ENCODE measurements around the gene ACVR1B. TPM values are rescaled to one million over a fixed set of nuclear protein-coding genes. Genes with fewer than 3 reads are reported as not detected.

Gene ACVR1B
- total and polyA plus RNA-seq, 9 of the 15 experiments (the other 6 are each of a cell fraction or from before 2014, with no cell fraction given) = 0.97 to 15.1 (median 6.8) TPM

DNA sequence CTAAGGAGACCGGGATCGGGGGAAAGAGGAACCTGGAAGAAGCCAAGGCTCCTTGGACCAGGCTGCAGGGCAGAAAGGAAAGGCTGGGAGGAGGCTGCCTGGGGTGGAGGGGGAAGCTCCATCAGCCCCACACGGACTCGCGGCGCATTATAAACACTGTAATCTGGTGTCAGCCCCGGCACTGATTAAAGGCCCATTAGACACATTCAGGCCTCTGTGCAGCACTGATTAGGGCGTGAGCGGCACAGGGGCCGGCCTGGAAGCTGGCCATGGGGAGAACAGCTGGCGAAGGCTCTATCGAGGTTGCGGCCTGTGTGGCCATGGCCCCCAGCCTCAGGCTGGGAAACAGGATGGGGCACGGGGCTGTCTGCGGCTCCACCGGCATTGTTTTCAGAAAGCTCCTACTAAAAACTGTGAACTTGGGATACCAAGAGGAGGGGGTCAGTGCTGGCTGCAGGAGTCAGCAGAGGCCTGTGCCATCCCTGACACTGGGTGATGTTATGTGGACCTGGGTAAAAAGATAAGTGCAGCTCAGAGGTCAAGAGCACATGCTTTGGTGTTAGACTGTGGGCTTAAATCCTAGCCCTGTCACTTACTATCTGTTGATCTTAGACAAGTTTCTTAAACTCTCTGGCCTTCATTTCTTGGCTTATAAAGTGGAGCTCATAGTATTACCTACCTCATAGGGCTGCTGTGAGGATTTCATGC lies 33.6 kb upstream of the ACVR1B start (continued):
- TF ChIP-seq, protein P1, sequence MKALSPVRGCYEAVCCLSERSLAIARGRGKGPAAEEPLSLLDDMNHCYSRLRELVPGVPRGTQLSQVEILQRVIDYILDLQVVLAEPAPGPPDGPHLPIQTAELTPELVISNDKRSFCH (CRISPR knock-in tag; IDR thresholded peaks at IDR 0.05) = no peak
- TF ChIP-seq, protein P1 (tag; IDR thresholded peaks at IDR 0.05) = 0 out of 2 replicates have a peak, but pooled peaks have one; percentile 40
- peak; percentile 44; the same call in 1 of the 2 replicates for TF ChIP-seq ZNF274 (IDR thresholded peaks at IDR 0.05; ENCODE audit: borderline replicate concordance, low read depth, low read length)
- TF ChIP-seq NR1H2 (CRISPR knock-in tag; IDR thresholded peaks at IDR 0.05) = no peak
- TF ChIP-seq ZFP36 (IDR thresholded peaks at IDR 0.05; ENCODE audit: low read depth, low read length, partially characterized antibody) = no peak
- TF ChIP-seq, protein P2, sequence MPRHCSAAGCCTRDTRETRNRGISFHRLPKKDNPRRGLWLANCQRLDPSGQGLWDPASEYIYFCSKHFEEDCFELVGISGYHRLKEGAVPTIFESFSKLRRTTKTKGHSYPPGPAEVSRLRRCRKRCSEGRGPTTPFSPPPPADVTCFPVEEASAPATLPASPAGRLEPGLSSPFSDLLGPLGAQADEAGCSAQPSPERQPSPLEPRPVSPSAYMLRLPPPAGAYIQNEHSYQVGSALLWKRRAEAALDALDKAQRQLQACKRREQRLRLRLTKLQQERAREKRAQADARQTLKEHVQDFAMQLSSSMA (CRISPR knock-in tag; IDR thresholded peaks at IDR 0.05) = no peak
- TF ChIP-seq ASH1L (IDR thresholded peaks at IDR 0.05; ENCODE audit: borderline replicate concordance, low read depth, partially characterized antibody) = no peak
- no peak for TF ChIP-seq TGIF2 (CRISPR knock-in tag; IDR thresholded peaks at IDR 0.05)
- no peak for TF ChIP-seq ZNF134 (CRISPR knock-in tag; conservative IDR thresholded peaks at IDR 0.05)
- TF ChIP-seq IFI16 (CRISPR knock-in tag; IDR thresholded peaks at IDR 0.05) = no peak
- TF ChIP-seq CCNT2 (IDR thresholded peaks at IDR 0.05; ENCODE audit: borderline replicate concordance, extremely low read depth, insufficient read length, low read depth, low read length) = peak; percentile 93
- TF ChIP-seq, protein P3, sequence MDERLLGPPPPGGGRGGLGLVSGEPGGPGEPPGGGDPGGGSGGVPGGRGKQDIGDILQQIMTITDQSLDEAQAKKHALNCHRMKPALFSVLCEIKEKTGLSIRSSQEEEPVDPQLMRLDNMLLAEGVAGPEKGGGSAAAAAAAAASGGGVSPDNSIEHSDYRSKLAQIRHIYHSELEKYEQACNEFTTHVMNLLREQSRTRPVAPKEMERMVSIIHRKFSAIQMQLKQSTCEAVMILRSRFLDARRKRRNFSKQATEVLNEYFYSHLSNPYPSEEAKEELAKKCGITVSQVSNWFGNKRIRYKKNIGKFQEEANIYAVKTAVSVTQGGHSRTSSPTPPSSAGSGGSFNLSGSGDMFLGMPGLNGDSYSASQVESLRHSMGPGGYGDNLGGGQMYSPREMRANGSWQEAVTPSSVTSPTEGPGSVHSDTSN (CRISPR knock-in tag; IDR thresholded peaks at IDR 0.05; ENCODE audit: low read depth) = no peak
- TF ChIP-seq, protein P3 (tag; conservative IDR thresholded peaks at IDR 0.05; ENCODE audit: low read depth) = 0 out of 2 replicates have a peak, but pooled peaks have one; percentile 12
- TF ChIP-seq, protein P4, sequence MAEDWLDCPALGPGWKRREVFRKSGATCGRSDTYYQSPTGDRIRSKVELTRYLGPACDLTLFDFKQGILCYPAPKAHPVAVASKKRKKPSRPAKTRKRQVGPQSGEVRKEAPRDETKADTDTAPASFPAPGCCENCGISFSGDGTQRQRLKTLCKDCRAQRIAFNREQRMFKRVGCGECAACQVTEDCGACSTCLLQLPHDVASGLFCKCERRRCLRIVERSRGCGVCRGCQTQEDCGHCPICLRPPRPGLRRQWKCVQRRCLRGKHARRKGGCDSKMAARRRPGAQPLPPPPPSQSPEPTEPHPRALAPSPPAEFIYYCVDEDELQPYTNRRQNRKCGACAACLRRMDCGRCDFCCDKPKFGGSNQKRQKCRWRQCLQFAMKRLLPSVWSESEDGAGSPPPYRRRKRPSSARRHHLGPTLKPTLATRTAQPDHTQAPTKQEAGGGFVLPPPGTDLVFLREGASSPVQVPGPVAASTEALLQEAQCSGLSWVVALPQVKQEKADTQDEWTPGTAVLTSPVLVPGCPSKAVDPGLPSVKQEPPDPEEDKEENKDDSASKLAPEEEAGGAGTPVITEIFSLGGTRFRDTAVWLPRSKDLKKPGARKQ (CRISPR knock-in tag; IDR thresholded peaks at IDR 0.05) = no peak
- no peak for TF ChIP-seq SETDB1 (IDR thresholded peaks at IDR 0.05; ENCODE audit: low read length)
- TF ChIP-seq ZNF507 (tag; conservative IDR thresholded peaks at IDR 0.05) = no peak
- TF ChIP-seq, protein P5, sequence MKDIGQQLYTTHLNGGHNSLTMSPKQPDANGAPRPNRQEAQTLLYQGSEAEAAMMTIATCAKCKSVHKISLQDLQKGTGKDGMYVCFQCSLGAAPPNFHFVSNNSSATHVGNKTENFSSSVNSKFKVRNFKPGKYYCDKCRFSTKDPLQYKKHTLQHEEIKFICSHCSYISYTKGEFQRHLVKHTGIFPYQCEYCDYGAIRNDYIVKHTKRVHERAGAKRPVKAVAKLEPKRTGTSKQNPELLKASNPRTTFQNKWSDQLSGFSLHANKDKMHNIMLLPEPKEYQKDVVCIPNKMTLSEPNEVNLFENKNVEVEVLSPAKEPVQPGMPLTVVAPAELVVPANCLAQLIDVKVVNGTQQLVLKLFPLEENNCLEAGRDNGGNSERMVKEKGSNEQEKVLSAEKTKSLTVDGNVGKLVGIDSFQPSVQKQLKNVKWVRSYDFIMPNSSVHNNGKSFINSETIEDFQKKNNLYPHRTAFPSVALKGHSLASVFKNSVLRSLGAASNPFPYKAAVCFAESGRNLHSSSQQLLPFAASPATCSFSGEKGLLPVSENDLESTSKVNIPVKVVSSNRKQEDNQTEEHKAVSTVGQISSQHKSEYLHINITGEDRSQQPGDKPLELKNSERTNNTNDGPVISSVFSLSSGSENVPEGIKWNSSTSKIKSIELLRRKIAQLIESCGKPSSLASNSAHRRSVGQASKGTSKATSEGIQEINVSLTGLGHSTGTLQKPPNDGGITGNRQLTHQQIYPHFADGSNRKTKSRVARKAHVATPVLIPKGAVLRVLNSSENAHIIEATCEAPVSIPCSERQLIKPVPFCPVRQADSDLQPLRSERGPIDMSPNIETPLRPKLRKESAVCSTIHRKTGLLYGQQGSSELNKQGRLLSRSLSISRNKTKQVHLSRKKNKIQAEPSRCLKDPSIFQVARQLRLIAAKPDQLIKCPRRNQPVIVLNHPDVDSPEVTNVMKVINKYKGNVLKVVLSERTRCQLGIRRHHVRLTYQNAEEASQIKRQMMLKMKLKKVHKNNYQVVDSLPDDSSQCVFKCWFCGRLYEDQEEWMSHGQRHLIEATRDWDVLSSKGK (CRISPR knock-in tag; IDR thresholded peaks at IDR 0.05) = no peak
- TF ChIP-seq ATF1 (CRISPR knock-in tag; IDR thresholded peaks at IDR 0.05) = no peak
- TF ChIP-seq ATF1 (tag; IDR thresholded peaks at IDR 0.05) = 0 out of 2 replicates have a peak, but pooled peaks have one; percentile 19
- TF ChIP-seq HDAC2 (IDR thresholded peaks at IDR 0.05) = peak; percentile 98
